Activated CD4-positive, alpha-beta T cell treated with anti-CD3 and anti-CD28 coated beads, Interleukin-2, amount 50 U/mL, for 24 hours (primary cell): ENCODE measurements around the gene SCN5A.

ENCODE experiments used
- DNase-seq, 2 donors: peaks; one replicate each; pipeline ENCODE4 v3.0.0-alpha.2; 2020; ENCODE audit warnings: low read depth in 1 of 2, low spot score in 1 of 2

SCN5A gene

GRCh38 chr3:38603731-38604131 lies 45.8 kb downstream of the SCN5A start:
- DNase-seq = no peak

- DNase-seq = no peak
Measured at GRCh38 chr3:38602576-38603250, 46.8 kb downstream of the SCN5A start.

GRCh38 chr3:38601956-38602550 lies 47.4 kb downstream of the SCN5A start:
- DNase-seq = no peak

- DNase-seq = no peak
Measured at GRCh38 chr3:38600551-38600950, 48.9 kb downstream of the SCN5A start.

- DNase-seq = no peak
Measured at GRCh38 chr3:38599886-38600285, 49.6 kb downstream of the SCN5A start.

- no peak for DNase-seq
Measured at GRCh38 chr3:38598791-38599190, 50.7 kb downstream of the SCN5A start.

GRCh38 chr3:38597502-38598060 lies 51.9 kb downstream of the SCN5A start:
- no peak for DNase-seq

- DNase-seq = no peak
Measured at GRCh38 chr3:38595393-38595792, 54.1 kb downstream of the SCN5A start.

- no peak for DNase-seq
Measured at GRCh38 chr3:38590521-38590920, 59.0 kb downstream of the SCN5A start.

- no peak for DNase-seq
Measured at GRCh38 chr3:38588995-38589937, 60.2 kb downstream of the SCN5A start.

GRCh38 chr3:38588371-38588971 lies 61.0 kb downstream of the SCN5A start:
- no peak for DNase-seq

GRCh38 chr3:38587548-38588131 lies 61.8 kb downstream of the SCN5A start:
- DNase-seq = no peak

GRCh38 chr3:38586546-38587520 lies 62.7 kb downstream of the SCN5A start:
- DNase-seq = no peak

- DNase-seq = no peak
Measured at GRCh38 chr3:38585791-38586420, 63.6 kb downstream of the SCN5A start.

GRCh38 chr3:38583688-38584087 lies 65.8 kb downstream of the SCN5A start:
- DNase-seq = no peak

- DNase-seq = no peak
Measured at GRCh38 chr3:38582941-38583645, 66.4 kb downstream of the SCN5A start.

GRCh38 chr3:38582316-38582715 lies 67.2 kb downstream of the SCN5A start:
- DNase-seq = no peak

- no peak for DNase-seq
Measured at GRCh38 chr3:38581774-38582173, 67.7 kb downstream of the SCN5A start.
